ENCODE measurements around the gene CDAN1.

CDAN1 gene

DNA sequence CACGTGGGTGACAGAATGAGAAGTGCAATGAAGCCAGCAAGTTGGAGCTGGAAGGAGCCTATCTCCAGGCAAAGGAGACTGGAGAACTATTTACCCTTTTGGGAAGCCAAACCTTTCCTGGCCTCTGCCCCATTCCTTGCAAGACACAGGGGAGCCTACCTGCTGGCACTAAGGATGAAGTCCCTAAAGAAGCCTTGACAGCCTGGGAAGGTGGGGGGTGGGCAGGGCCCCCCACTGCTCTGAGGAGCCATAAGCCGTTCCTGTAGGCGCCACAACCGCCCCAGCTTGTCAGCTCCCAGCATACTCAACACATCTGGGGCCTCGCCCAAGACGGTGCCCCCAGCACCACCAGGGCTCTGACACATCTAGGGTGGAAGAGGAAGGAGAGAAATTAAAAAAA lies 5.5 kb downstream of the CDAN1 start:
- H3K4me2 ChIP-seq (ENCODE audit: low read depth, low read length, poor library complexity, severe bottlenecking) = no peak overlapping the region
- H3K36me3 ChIP-seq (ENCODE audit: insufficient read depth, low read length) = peaks cover 40% of the 10 kb centered on the region; the same call in 1 of the 2 replicates
- no peaks in the 10 kb centered on the region for H3K9me2 ChIP-seq (replicated peaks; ENCODE audit: low read depth, low read length)
- no peak overlapping the region for H2AFZ ChIP-seq (ENCODE audit: low read length)
- peaks cover 26% of the 10 kb centered on the region for H3K79me2 ChIP-seq (ENCODE audit: insufficient read depth, low read length)
- H3K4me3 ChIP-seq (ENCODE audit: low read length, poor library complexity, severe bottlenecking) = no peak overlapping the region
- no peaks in the 10 kb centered on the region for H3F3A ChIP-seq (ENCODE audit: low read depth)
- no peaks in the 10 kb centered on the region for H3K9me3 ChIP-seq (ENCODE audit: insufficient read depth, low read depth, low read length)
- H3K4me1 ChIP-seq (ENCODE audit: insufficient read depth, low read length, poor library complexity, severe bottlenecking) = peaks cover 20% of the 10 kb centered on the region
- no peaks in the 10 kb centered on the region for H3K27me3 ChIP-seq (ENCODE audit: insufficient read depth, low read length, poor library complexity, severe bottlenecking)
- H4K20me1 ChIP-seq (ENCODE audit: insufficient read depth, low read length, poor library complexity, severe bottlenecking) = peaks cover 23% of the 10 kb centered on the region
- H3K9ac ChIP-seq (ENCODE audit: low read depth, low read length, poor library complexity, severe bottlenecking) = no peak overlapping the region
- TF ChIP-seq, protein P1, sequence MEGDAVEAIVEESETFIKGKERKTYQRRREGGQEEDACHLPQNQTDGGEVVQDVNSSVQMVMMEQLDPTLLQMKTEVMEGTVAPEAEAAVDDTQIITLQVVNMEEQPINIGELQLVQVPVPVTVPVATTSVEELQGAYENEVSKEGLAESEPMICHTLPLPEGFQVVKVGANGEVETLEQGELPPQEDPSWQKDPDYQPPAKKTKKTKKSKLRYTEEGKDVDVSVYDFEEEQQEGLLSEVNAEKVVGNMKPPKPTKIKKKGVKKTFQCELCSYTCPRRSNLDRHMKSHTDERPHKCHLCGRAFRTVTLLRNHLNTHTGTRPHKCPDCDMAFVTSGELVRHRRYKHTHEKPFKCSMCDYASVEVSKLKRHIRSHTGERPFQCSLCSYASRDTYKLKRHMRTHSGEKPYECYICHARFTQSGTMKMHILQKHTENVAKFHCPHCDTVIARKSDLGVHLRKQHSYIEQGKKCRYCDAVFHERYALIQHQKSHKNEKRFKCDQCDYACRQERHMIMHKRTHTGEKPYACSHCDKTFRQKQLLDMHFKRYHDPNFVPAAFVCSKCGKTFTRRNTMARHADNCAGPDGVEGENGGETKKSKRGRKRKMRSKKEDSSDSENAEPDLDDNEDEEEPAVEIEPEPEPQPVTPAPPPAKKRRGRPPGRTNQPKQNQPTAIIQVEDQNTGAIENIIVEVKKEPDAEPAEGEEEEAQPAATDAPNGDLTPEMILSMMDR (conservative IDR thresholded peaks at IDR 0.05; ENCODE audit: low read length) = no peak
- no peak for TF ChIP-seq EZH2phosphoT487 (IDR thresholded peaks at IDR 0.05; ENCODE audit: borderline replicate concordance)

DNA sequence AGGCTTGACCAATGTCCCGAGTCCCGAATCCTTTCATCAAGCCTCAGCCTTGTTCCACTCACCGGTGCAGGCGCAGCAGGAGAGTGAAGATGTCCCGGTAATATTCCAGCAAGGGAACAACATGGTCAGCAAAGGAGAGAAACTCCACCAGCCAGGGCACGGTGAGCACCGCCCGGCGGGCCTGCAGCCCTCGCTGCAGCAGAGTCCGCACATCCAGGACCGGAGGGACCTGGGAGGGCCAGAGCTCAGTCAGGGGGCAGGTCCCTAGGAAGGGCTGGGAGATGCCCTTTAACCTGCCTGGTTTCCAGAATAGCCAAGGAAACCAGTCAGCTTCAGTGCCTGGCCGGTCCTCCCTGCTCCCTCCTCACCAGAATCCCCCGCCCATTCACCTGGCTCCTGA lies 6.4 kb downstream of the CDAN1 start:
- H2AFZ ChIP-seq (ENCODE audit: low read length) = no peak overlapping the region
- TF ChIP-seq EZH2phosphoT487 (IDR thresholded peaks at IDR 0.05; ENCODE audit: borderline replicate concordance) = no peak
- TF ChIP-seq, protein P1 (conservative IDR thresholded peaks at IDR 0.05; ENCODE audit: low read length) = no peak
- H3K4me3 ChIP-seq (ENCODE audit: low read length, poor library complexity, severe bottlenecking) = no peak overlapping the region
- H3K4me2 ChIP-seq (ENCODE audit: low read depth, low read length, poor library complexity, severe bottlenecking) = no peak overlapping the region
- peaks cover 17% of the 10 kb centered on the region for H4K20me1 ChIP-seq (ENCODE audit: insufficient read depth, low read length, poor library complexity, severe bottlenecking)
- no peaks in the 10 kb centered on the region for H3K9me2 ChIP-seq (replicated peaks; ENCODE audit: low read depth, low read length)
- H3K9ac ChIP-seq (ENCODE audit: low read depth, low read length, poor library complexity, severe bottlenecking) = no peak overlapping the region
- no peaks in the 10 kb centered on the region for H3K27me3 ChIP-seq (ENCODE audit: insufficient read depth, low read length, poor library complexity, severe bottlenecking)
- peaks cover 13% of the 10 kb centered on the region for H3K4me1 ChIP-seq (ENCODE audit: insufficient read depth, low read length, poor library complexity, severe bottlenecking)
- H3K36me3 ChIP-seq (ENCODE audit: insufficient read depth, low read length) = peaks cover 47% of the 10 kb centered on the region; the same call in 1 of the 2 replicates
- no peaks in the 10 kb centered on the region for H3F3A ChIP-seq (ENCODE audit: low read depth)
- no peaks in the 10 kb centered on the region for H3K9me3 ChIP-seq (ENCODE audit: insufficient read depth, low read depth, low read length)
- H3K79me2 ChIP-seq (ENCODE audit: insufficient read depth, low read length) = peaks cover 16% of the 10 kb centered on the region

DNA sequence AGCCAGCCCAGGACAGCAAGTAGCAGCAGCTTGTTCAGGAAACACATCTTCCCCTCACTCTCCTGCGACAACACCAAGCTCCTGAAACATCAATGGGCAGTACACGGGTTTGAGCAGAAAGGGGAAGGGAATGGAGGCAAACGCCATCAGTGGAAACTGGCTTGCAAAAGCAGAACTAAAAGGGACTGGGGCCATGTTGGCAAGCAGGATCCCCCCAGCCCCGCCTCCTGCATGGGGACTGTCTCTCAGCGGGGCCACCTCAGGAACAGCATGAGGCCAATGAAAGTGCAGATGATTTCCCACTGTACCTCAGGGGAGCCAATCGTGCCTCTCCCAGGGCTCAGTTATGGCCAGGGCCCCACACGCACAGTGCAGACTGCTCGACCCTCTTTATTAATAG lies 6.8 kb downstream of the CDAN1 start:
- Histone ChIP-seq H3K4me3 (ENCODE audit: low read length, poor library complexity, severe bottlenecking) (no peak overlapping the region), H3K9me3 (ENCODE audit: insufficient read depth, low read depth, low read length) (no peaks in the 10 kb centered on the region), H3K36me3 (ENCODE audit: insufficient read depth, low read length) (peaks cover 51% of the 10 kb centered on the region; the same call in 1 of the 2 replicates), H4K20me1 (ENCODE audit: insufficient read depth, low read length, poor library complexity, severe bottlenecking) (peaks cover 13% of the 10 kb centered on the region), H3K9me2 (replicated peaks; ENCODE audit: low read depth, low read length) (no peaks in the 10 kb centered on the region), H3K4me1 (ENCODE audit: insufficient read depth, low read length, poor library complexity, severe bottlenecking) (peaks cover 9% of the 10 kb centered on the region), H3F3A (ENCODE audit: low read depth) (no peaks in the 10 kb centered on the region), H2AFZ (ENCODE audit: low read length) (no peak overlapping the region), H3K9ac (ENCODE audit: low read depth, low read length, poor library complexity, severe bottlenecking) (no peak overlapping the region), H3K79me2 (ENCODE audit: insufficient read depth, low read length) (peaks cover 12% of the 10 kb centered on the region), H3K27me3 (ENCODE audit: insufficient read depth, low read length, poor library complexity, severe bottlenecking) (no peaks in the 10 kb centered on the region), H3K4me2 (ENCODE audit: low read depth, low read length, poor library complexity, severe bottlenecking) (no peak overlapping the region)
- TF ChIP-seq, protein P1 (conservative IDR thresholded peaks at IDR 0.05; ENCODE audit: low read length) = no peak
- TF ChIP-seq EZH2phosphoT487 (IDR thresholded peaks at IDR 0.05; ENCODE audit: borderline replicate concordance) = no peak
